HG03521 (cell line): ENCODE data around the gene LTC4S.

ENCODE experiments used
- ATAC-seq: cut with Tn5 transposase; IDR thresholded peaks from one replicate; pipeline ENCODE4 v1.9.1; 2021; ENCODE audit warnings: mild to moderate bottlenecking, moderate library complexity; ENCODE audit not compliant: unreplicated experiment

LTC4S gene

GRCh38 chr5:179840766-179841165 lies 47.0 kb downstream of the LTC4S start:
- ATAC-seq = no peak

- ATAC-seq = no peak
Measured at GRCh38 chr5:179841621-179842020, 47.8 kb downstream of the LTC4S start.
